Dedifferentiated amniotic fluid mesenchymal stem cell (primary cell): ENCODE data around the gene EPN3.

ENCODE experiments used
- DNase-seq: peaks from one replicate; pipeline ENCODE4 v3.0.0-alpha.2; 2016; ENCODE audit errors: extremely low spot score

The EPN3 gene

DNA sequence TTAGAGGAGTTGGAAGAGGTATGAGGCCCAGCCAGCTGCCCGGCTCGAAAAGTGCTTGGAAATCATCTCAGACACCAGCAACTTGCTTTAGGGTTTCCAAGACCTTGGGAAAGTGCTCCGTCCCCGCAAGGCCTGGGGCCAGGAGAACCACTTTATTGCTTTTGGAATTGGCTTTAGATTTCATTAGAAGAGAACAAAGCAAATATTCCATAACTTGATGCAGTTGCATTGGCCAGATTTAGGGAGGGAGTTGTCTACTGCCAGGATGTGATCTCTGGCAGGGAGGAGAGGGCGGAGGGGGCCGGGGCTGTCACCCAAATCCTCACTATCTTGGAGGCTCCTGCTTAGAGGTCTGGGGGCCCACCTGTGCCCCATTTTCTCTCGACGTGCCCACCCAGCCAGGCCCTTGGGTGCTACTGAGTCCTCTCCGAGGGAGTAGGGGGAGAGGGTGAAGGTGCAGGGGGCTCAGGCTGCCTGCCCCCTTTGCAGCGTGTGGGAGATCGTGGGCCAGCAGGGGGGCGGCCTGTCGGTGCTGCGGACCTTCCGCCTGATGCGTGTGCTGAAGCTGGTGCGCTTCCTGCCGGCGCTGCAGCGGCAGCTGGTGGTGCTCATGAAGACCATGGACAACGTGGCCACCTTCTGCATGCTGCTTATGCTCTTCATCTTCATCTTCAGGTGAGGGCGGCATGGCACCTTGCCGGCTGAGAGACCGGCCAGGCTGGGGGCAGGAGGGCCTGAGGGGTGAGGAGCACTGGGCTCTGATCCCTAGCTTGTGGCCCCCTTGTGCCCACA lies 58.6 kb downstream of the EPN3 start:
- no peak for DNase-seq

DNA sequence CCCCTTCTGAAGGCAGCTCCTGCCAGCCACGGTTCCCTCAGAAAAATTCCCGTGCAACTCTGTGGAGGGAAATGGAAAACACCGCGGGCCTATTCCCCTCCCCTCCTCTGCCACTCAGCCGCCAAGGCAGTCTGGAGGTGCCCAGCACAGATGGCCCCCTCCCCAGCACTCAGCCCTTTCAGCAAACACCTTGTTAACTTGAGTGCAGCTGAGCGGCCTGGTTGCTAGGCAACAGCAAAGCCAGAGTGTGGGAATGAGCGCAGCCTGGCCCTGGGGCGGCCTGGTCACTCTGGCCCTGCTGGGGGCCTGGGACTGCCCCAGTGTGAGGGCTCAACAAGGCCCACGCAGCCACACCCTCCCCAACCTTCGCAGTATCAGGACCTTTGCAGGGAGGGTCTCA lies 60.8 kb downstream of the EPN3 start:
- no peak for DNase-seq
